Loucy (cell line): Measurements from ENCODE around the gene HDX.

Source experiments
- EZH2phosphoT487 ChIP-seq: fragments of 200-600 bp; IDR thresholded peaks from 2 replicates; pipeline ENCODE4 v1.6.1; 2018; ENCODE audit warnings: antibody characterized with exemption, mild to moderate bottlenecking, moderate library complexity, borderline replicate concordance
- TF ChIP-seq, protein P1 (sequence below): fragments of 200-600 bp; sonication (generic); conservative IDR thresholded peaks from 2 replicates; pipeline ENCODE4 v1.5.1; 2014; ENCODE audit warnings: mild to moderate bottlenecking, antibody characterized with exemption, low read length

DNA sequence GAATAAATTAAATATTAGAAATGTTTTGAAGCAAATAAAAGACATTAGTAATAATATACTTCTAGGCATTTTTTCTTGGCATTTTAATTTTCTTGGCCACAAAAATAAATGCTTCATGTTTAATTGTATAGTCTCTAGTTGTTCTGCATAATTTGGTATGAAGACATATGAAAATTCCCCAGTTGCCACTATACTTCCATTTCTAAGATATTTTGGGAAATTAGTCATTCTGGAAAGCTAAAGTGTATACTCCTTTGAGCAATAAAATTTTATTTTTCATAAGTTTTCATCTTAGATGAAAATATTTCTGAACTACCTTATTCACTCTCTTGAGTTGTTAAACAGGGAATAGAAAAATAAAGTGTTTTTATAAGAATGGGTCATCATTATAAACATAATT is 13.8 kb downstream of the HDX start:
- TF ChIP-seq, protein P1, sequence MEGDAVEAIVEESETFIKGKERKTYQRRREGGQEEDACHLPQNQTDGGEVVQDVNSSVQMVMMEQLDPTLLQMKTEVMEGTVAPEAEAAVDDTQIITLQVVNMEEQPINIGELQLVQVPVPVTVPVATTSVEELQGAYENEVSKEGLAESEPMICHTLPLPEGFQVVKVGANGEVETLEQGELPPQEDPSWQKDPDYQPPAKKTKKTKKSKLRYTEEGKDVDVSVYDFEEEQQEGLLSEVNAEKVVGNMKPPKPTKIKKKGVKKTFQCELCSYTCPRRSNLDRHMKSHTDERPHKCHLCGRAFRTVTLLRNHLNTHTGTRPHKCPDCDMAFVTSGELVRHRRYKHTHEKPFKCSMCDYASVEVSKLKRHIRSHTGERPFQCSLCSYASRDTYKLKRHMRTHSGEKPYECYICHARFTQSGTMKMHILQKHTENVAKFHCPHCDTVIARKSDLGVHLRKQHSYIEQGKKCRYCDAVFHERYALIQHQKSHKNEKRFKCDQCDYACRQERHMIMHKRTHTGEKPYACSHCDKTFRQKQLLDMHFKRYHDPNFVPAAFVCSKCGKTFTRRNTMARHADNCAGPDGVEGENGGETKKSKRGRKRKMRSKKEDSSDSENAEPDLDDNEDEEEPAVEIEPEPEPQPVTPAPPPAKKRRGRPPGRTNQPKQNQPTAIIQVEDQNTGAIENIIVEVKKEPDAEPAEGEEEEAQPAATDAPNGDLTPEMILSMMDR: no peak
- TF ChIP-seq EZH2phosphoT487: no peak
